GM13976 (cell line): ENCODE data around the gene SPSB4.

Experiments used
- DNase-seq: peaks from one replicate; pipeline ENCODE4 v3.0.0; 2012; ENCODE audit warnings: low spot score
- CTCF ChIP-seq: IDR thresholded peaks from 2 replicates; pipeline ENCODE4 v1.5.1; 2012; ENCODE audit warnings: borderline replicate concordance, mild to moderate bottlenecking; ENCODE audit not compliant: insufficient read depth; ENCODE audit errors: extremely low read depth, missing control alignments, control extremely low read depth
- in situ Hi-C: fragments of 300-500 bp; cut with MboI; formaldehyde crosslinking; loops from one replicate; pipeline ENCODE4 v1.12.0; 2022; ENCODE audit warnings: low sequenced_read_pairs, mixed read lengths, inconsistent platforms; ENCODE audit not compliant: unreplicated experiment

The SPSB4 gene

GRCh38 chr3:141129049-141129448 lies 77.9 kb downstream of the SPSB4 start:
- TF ChIP-seq CTCF, result no peak
- in situ Hi-C loops, result no loop called here
- DNase-seq, result no peak

GRCh38 chr3:141129541-141130011 lies 78.4 kb downstream of the SPSB4 start:
- DNase-seq, result no peak
- TF ChIP-seq CTCF, result no peak
- in situ Hi-C loops, result no loop called here

- in situ Hi-C loops, result no loop called here
- no peak for TF ChIP-seq CTCF
- DNase-seq, result no peak
Observed at GRCh38 chr3:141143517-141143916, 92.4 kb downstream of the SPSB4 start.

- no peak for DNase-seq
- no peak for TF ChIP-seq CTCF
- in situ Hi-C loops, result no loop called here
Observed at GRCh38 chr3:141146979-141147470, 95.9 kb downstream of the SPSB4 start.

GRCh38 chr3:141147657-141148056 lies 96.5 kb downstream of the SPSB4 start:
- TF ChIP-seq CTCF, result no peak
- in situ Hi-C loops, result no loop called here
- no peak for DNase-seq

GRCh38 chr3:141148169-141148568 lies 97.0 kb downstream of the SPSB4 start:
- no peak for DNase-seq
- in situ Hi-C loops, result no loop called here
- TF ChIP-seq CTCF, result no peak

GRCh38 chr3:141148770-141149169 lies 97.6 kb downstream of the SPSB4 start:
- DNase-seq, result no peak
- TF ChIP-seq CTCF, result no peak
- in situ Hi-C loops, result no loop called here
